Neuronal stem cell (in vitro differentiated cells): Measurements from ENCODE around the gene CA6.
A peak's percentile ranks its signal among the peaks of the same experiment; 100 is the strongest.

Source experiments
- DNase-seq: peaks from one replicate; pipeline ENCODE4 v3.0.0-alpha.2; 2013; ENCODE audit warnings: low spot score
- H2AFZ ChIP-seq: one replicate; pipeline ENCODE4 v1.6.1; 2013; ENCODE audit warnings: mild to moderate bottlenecking, low read length, inconsistent platforms
- H2AK5ac ChIP-seq: 2 replicates; pipeline ENCODE4 v1.6.1; 2013; ENCODE audit warnings: low read depth, mild to moderate bottlenecking, inconsistent platforms, low read length, moderate library complexity, mixed read lengths
- H2BK120ac ChIP-seq: 2 replicates; pipeline ENCODE4 v1.6.1; 2013; ENCODE audit warnings: low read depth, mild to moderate bottlenecking, inconsistent platforms, low read length, moderate library complexity, mixed read lengths
- H2BK12ac ChIP-seq: one replicate; pipeline ENCODE4 v1.6.1; 2013; ENCODE audit warnings: low read length, inconsistent platforms
- H2BK15ac ChIP-seq: 2 replicates; pipeline ENCODE4 v1.6.1; 2013; ENCODE audit warnings: mild to moderate bottlenecking, low read length, inconsistent platforms, mixed read lengths
- H2BK5ac ChIP-seq: one replicate; pipeline ENCODE4 v1.6.1; 2013; ENCODE audit warnings: inconsistent platforms, mild to moderate bottlenecking, low read length, moderate library complexity
- H3K14ac ChIP-seq: one replicate; pipeline ENCODE4 v1.6.1; 2013; ENCODE audit warnings: low read length, inconsistent platforms
- H3K18ac ChIP-seq: 2 replicates; pipeline ENCODE4 v1.6.1; 2013; ENCODE audit warnings: low read length, inconsistent platforms
- H3K23ac ChIP-seq: 2 replicates; pipeline ENCODE4 v1.6.1; 2013; ENCODE audit warnings: low read depth, mild to moderate bottlenecking, mixed read lengths, low read length, inconsistent platforms; ENCODE audit not compliant: poor library complexity
- H3K27ac ChIP-seq: replicated peaks from 3 replicates; pipeline ENCODE4 v1.5.1; 2013; ENCODE audit warnings: low read length, inconsistent platforms
- H3K27me3 ChIP-seq, 3 experiments: 2 replicates each; pipeline ENCODE4 v1.6.1; 2013; ENCODE audit warnings: low read length in 3 of 3, mild to moderate bottlenecking in 2 of 3, inconsistent platforms in 1 of 3, low read depth in 1 of 3, mixed read lengths in 1 of 3, moderate library complexity in 1 of 3; ENCODE audit not compliant: control insufficient read depth in 3 of 3, insufficient read depth in 3 of 3
- H3K36me3 ChIP-seq, 2 donors: replicated peaks in 1 of 2; 2 replicates each; pipeline ENCODE4 v1.6.1; 2013; ENCODE audit warnings: low read length in 2 of 2; ENCODE audit not compliant: control insufficient read depth in 2 of 2, insufficient read depth in 2 of 2
- H3K4ac ChIP-seq: 2 replicates; pipeline ENCODE4 v1.6.1; 2013; ENCODE audit warnings: inconsistent platforms, mild to moderate bottlenecking, low read length, moderate library complexity
- H3K4me1 ChIP-seq, 2 donors: 1 replicate in 1 of 2; 2 replicates in 1 of 2; pipeline ENCODE4 v1.6.1; 2013; ENCODE audit warnings: low read length in 2 of 2, low read depth in 1 of 2; ENCODE audit not compliant: control insufficient read depth in 2 of 2, insufficient read depth in 1 of 2
- H3K4me2 ChIP-seq: one replicate; pipeline ENCODE4 v1.6.1; 2013; ENCODE audit warnings: mild to moderate bottlenecking, low read length, inconsistent platforms; ENCODE audit not compliant: insufficient read depth, poor library complexity, severe bottlenecking
- H3K4me3 ChIP-seq, 2 donors: 2 replicates each; pipeline ENCODE4 v1.5.1; 2013; ENCODE audit warnings: low read length in 2 of 2, mild to moderate bottlenecking in 2 of 2, inconsistent platforms in 1 of 2, moderate library complexity in 1 of 2
- H3K79me1 ChIP-seq: one replicate; pipeline ENCODE4 v1.6.1; 2013; ENCODE audit warnings: low read depth, mild to moderate bottlenecking, inconsistent platforms, low read length, moderate library complexity
- H3K9ac ChIP-seq: one replicate; pipeline ENCODE4 v1.6.1; 2013; ENCODE audit warnings: mild to moderate bottlenecking, low read depth, low read length, inconsistent platforms; ENCODE audit not compliant: poor library complexity
- H3K9me3 ChIP-seq, 2 donors: replicated peaks in 1 of 2; 2 replicates each; pipeline versions ENCODE3 to v1.6.1; 2013; ENCODE audit warnings: low read length in 2 of 2, mild to moderate bottlenecking in 2 of 2, inconsistent platforms in 1 of 2, low read depth in 1 of 2, mixed read lengths in 1 of 2, moderate library complexity in 1 of 2; ENCODE audit not compliant: control insufficient read depth in 2 of 2, insufficient read depth in 1 of 2
- H4K8ac ChIP-seq: one replicate; pipeline ENCODE4 v1.6.1; 2013; ENCODE audit warnings: low read depth, mild to moderate bottlenecking, inconsistent platforms, low read length, moderate library complexity
- H4K91ac ChIP-seq: one replicate; pipeline ENCODE4 v1.6.1; 2013; ENCODE audit warnings: low read length, low read depth, mild to moderate bottlenecking, inconsistent platforms; ENCODE audit not compliant: poor library complexity
- WGBS, 2 donors: extraction: QIAGEN DNeasy Blood & Tissue Kit; methylation state at CpG; one replicate each; pipeline ENCODE4 v1.1.7; 2013; ENCODE audit warnings: missing lambda C conversion rate in 2 of 2, mixed read lengths in 1 of 2; ENCODE audit not compliant: insufficient read length in 2 of 2, insufficient replicate concordance in 1 of 2; ENCODE audit errors: extremely low coverage in 2 of 2; 5-methylcytosine and 5-hydroxymethylcytosine counted together

Gene CA6

GRCh38 chr1:9014475-9015375, 69.1 kb downstream of the CA6 start:
- Histone ChIP-seq H2BK5ac (no peak overlapping the region), H3K4me2 (no peak overlapping the region), H3K4ac (peak overlapping the region; percentile 42), H3K9me3 (no peaks in the 10 kb centered on the region), H2BK15ac (peak overlapping the region; percentile 72), H4K91ac (peak overlapping the region; percentile 46), H3K27me3 (peaks cover 0 to 17% (median 0%) of the 10 kb centered on the region in 3 experiments), H3K9ac (peak overlapping the region; percentile 30), H3K36me3 (no peaks in the 10 kb centered on the region), H3K4me1 (no peaks in the 10 kb centered on the region), H2BK120ac (peak overlapping the region; percentile 50), H3K4me3 (no peak overlapping the region), H2AK5ac (peak overlapping the region; percentile 81), H3K27ac (no peak overlapping the region), H3K14ac (peak overlapping the region; percentile 64), H3K79me1 (peaks cover 2% of the 10 kb centered on the region), H4K8ac (peak overlapping the region; percentile 94), H2AFZ (no peak overlapping the region), H2BK12ac (peak overlapping the region; percentile 42), H3K18ac (peak overlapping the region; percentile 77), H3K23ac (peak overlapping the region; percentile 48)
- no peak for DNase-seq
- WGBS, 2 donors = no CpG with 5 or more reads among the region's 36 CpGs

GRCh38 chr1:9016455-9016854, 70.8 kb downstream of the CA6 start:
- Histone ChIP-seq H2BK12ac (no peak overlapping the region), H3K9me3 (no peaks in the 10 kb centered on the region), H3K79me1 (no peaks in the 10 kb centered on the region), H2BK120ac (no peak overlapping the region), H3K4me3 (no peak overlapping the region), H3K18ac (no peak overlapping the region), H3K4me2 (no peak overlapping the region), H3K36me3 (no peaks in the 10 kb centered on the region), H3K9ac (no peak overlapping the region), H3K23ac (no peak overlapping the region), H2BK5ac (no peak overlapping the region), H3K4ac (no peak overlapping the region), H3K27ac (no peak overlapping the region), H4K91ac (no peak overlapping the region), H3K27me3 (peaks cover 0 to 17% (median 0%) of the 10 kb centered on the region in 3 experiments), H4K8ac (no peak overlapping the region), H2AFZ (no peak overlapping the region), H3K14ac (no peak overlapping the region), H2AK5ac (no peak overlapping the region), H3K4me1 (no peaks in the 10 kb centered on the region), H2BK15ac (no peak overlapping the region)
- DNase-seq = no peak
- WGBS, 2 donors = no CpG with 5 or more reads among the region's 5 CpGs

- Histone ChIP-seq H3K4me2 (no peak overlapping the region), H2AK5ac (no peak overlapping the region), H3K4me3 (no peak overlapping the region), H3K27ac (no peak overlapping the region), H3K4ac (no peak overlapping the region), H3K27me3 (peaks cover 0 to 12% (median 0%) of the 10 kb centered on the region in 3 experiments), H4K91ac (no peak overlapping the region), H3K9me3 (no peaks in the 10 kb centered on the region), H2BK120ac (no peak overlapping the region), H2BK15ac (no peak overlapping the region), H3K79me1 (no peaks in the 10 kb centered on the region), H3K9ac (no peak overlapping the region), H3K23ac (no peak overlapping the region), H3K18ac (no peak overlapping the region), H2BK5ac (no peak overlapping the region), H2BK12ac (no peak overlapping the region), H2AFZ (no peak overlapping the region), H3K36me3 (no peaks in the 10 kb centered on the region), H4K8ac (no peak overlapping the region), H3K4me1 (no peaks in the 10 kb centered on the region), H3K14ac (no peak overlapping the region)
- no peak for DNase-seq
- WGBS, 2 donors = no CpG with 5 or more reads among the region's 13 CpGs
These were observed 72.7 kb downstream of the CA6 start for GRCh38 chr1:9018333-9018732.

GRCh38 chr1:9019896-9020295, 74.2 kb downstream of the CA6 start:
- Histone ChIP-seq H3K79me1 (no peaks in the 10 kb centered on the region), H3K4me2 (no peak overlapping the region), H2AFZ (no peak overlapping the region), H3K27ac (no peak overlapping the region), H4K91ac (no peak overlapping the region), H2BK5ac (no peak overlapping the region), H3K4me1 (no peaks in the 10 kb centered on the region), H2AK5ac (no peak overlapping the region), H3K36me3 (no peaks in the 10 kb centered on the region), H3K23ac (no peak overlapping the region), H3K4ac (no peak overlapping the region), H2BK12ac (no peak overlapping the region), H3K27me3 (peaks cover 0 to 10% (median 0%) of the 10 kb centered on the region in 3 experiments), H3K18ac (no peak overlapping the region), H3K9me3 (no peaks in the 10 kb centered on the region), H2BK15ac (no peak overlapping the region), H4K8ac (no peak overlapping the region), H3K4me3 (no peak overlapping the region), H3K9ac (no peak overlapping the region), H3K14ac (no peak overlapping the region), H2BK120ac (no peak overlapping the region)
- DNase-seq = no peak
- no CpG with 5 or more reads among the region's 4 CpGs for WGBS, 2 donors
